Choroid plexus epithelial cell (primary cell): ENCODE measurements around the gene DDTL.
"Not testable (repeated sequence)": the region's sequence is repeated elsewhere in the genome, so short reads cannot be mapped to it uniquely, and the experiment has no call there.

Experiments used
- DNase-seq: peaks from one replicate; pipeline ENCODE4 v3.0.0-alpha.2; 2010; ENCODE audit warnings: low read depth
- H3K4me3 ChIP-seq: 2 replicates; pipeline ENCODE4 v1.5.1; 2011; ENCODE audit warnings: low read depth, mild to moderate bottlenecking, control low read depth, low read length, moderate library complexity
- TF ChIP-seq, protein P1 (sequence below): conservative IDR thresholded peaks from 2 replicates; pipeline ENCODE4 v1.5.1; 2011; ENCODE audit warnings: low read depth, mild to moderate bottlenecking, control low read depth, inconsistent platforms, low read length, moderate library complexity

Gene DDTL

DNA sequence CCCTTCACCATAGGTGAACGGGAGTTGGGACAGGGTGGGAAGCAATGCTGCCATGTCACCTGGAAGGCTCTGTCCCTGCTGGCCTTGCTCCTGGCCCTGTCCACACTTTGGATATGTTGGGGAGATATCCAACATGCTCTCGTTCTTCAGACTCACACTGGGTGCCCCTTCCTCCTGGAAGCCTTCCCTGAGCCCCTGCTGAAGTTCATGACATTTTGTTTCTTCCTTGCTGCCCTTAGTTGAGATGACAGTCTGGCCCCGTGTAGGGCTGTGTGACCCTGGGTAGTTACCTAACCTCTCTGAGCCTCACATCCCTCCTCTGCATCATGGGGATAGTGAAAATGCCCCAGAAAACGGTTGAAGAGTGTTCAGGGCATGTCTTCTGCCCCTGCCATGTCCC lies 13.2 kb upstream of the DDTL start:
- H3K4me3 ChIP-seq, DNase-seq: not testable (repeated sequence)

DNA sequence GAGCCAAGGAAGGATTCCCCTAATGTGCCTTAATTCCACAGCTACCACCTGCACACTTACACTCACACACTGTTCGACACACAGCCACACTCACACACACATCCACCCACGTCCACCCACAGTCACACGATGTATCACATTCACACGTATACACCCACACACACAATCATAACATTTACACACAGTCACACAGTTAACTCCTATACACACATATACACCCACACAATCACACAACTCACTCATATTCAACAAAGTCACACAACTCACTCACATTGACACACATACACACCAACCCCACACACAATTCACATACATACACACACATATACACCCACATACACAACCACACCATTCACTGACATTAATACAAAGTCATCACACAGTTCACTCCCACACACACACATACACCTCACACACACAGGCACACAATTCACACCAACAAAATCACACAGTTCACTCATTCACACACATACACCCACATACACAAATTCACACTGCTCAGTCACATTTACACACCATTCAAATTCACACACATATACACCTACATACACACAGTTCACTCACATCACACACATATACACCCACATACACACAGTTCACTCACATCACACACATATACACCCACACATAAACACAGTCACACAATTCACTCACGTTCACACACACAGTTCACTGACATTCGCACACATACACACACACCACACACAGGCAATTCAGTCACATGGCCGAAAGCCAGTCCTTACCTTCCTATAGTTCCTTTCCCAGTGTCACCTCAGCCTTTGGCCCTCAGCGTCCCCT lies 12.3 kb upstream of the DDTL start:
- not testable (repeated sequence) for H3K4me3 ChIP-seq, DNase-seq

DNA sequence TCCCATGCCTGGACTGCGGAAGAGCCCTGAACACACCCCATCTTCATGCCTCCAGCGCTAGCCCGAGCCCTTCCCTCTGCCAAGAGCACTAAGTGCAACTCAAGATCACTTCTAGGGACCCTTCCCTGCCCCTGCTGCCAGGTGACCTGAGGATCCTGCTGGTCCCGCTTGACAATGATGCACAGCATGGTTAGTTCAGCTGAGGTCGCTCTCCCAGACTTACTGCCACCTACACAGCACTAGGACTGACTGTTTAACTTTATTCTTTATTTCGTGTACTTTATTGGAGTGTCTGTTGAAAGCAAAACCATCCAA lies 11.7 kb upstream of the DDTL start:
- H3K4me3 ChIP-seq, DNase-seq: not testable (repeated sequence)

DNA sequence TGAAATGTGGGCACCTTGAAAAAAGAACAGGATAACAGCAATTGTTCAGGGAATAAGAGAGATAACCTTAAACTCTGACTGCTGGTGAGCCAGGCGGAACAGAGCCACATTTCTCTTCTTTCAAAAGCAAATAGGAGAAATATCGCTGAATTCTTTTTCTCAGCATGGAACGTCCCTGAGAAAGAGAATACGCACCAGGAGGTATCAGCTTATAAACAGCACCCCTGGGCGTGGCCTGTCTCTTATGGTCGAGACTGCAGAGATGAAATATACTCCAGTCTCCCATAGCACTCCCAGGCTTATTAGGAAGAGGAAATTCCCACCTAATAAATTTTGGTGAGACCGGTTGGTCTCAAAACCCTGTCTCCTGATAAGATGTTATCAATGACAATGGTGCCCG lies 10.8 kb upstream of the DDTL start:
- not testable (repeated sequence) for H3K4me3 ChIP-seq, DNase-seq

DNA sequence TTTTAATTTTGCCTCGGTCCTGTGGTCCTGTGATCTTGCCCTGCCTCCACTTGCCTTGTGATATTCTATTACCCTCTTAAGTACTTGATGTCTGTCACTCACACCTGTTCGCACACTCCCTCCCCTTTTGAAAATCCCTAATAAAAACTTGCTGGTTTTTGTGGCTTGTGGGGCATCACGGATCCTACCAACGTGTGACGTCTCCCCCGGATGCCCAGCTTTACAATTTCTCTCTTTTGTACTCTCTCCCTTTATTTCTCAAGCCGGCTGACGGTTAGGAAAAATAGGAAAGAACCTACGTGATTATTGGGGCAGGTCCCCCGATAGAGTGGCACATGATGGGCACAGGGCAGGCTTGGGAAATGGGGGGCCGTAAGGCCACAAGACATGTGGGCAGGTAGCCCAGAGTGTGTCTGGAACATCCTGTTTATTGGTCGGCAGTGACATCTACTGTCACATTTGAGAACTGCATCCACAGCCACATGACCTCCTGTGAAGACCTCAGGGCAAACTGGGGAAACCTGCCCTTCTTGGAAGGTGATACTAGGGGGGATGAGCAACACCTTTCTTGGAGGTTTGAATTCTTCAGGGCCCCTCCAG lies 10.3 kb upstream of the DDTL start:
- TF ChIP-seq, protein P1, sequence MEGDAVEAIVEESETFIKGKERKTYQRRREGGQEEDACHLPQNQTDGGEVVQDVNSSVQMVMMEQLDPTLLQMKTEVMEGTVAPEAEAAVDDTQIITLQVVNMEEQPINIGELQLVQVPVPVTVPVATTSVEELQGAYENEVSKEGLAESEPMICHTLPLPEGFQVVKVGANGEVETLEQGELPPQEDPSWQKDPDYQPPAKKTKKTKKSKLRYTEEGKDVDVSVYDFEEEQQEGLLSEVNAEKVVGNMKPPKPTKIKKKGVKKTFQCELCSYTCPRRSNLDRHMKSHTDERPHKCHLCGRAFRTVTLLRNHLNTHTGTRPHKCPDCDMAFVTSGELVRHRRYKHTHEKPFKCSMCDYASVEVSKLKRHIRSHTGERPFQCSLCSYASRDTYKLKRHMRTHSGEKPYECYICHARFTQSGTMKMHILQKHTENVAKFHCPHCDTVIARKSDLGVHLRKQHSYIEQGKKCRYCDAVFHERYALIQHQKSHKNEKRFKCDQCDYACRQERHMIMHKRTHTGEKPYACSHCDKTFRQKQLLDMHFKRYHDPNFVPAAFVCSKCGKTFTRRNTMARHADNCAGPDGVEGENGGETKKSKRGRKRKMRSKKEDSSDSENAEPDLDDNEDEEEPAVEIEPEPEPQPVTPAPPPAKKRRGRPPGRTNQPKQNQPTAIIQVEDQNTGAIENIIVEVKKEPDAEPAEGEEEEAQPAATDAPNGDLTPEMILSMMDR, result peak; percentile 82
- H3K4me3 ChIP-seq, result not testable (repeated sequence)

DNA sequence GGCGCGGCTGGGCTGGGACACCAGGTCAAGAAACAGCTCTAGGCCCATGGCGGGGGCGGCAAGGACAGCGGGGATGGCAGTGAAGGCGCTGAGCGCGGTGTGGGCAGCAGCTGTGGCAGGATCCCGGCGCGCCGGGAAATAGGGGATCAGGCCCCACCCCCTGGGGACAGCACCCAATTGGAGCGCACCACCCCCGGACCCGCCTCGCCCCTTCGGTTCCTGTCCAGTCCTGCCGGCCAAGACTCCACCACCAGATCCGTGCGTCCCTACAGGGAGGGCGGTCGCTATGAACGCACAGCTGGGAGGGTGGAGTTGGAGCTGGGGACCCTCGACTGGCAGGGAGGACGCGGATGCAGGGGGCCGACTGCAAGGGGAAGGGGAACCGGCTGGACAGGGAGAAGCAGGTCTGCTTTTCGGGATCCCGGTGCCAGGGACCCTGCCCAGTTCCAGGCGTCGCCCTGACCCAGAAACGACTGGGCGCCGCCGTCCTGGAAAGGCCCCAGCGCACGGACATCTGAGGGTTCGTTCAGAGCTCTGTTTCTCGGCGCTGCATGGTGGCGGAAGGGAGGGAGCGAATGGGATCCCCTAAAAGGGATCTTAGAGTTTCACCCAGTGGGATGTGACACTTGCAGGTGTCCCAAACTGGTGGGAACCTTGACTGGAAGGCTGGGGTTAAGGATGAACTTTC lies 5.5 kb upstream of the DDTL start, which contains the start of gene GSTT2B:
TSS of gene GSTT2B (minus strand) at position 112 of the 688 bp plus-strand sequence. CDS start at position 48, 64 bp downstream.
- not testable (repeated sequence) for DNase-seq
- H3K4me3 ChIP-seq, result peak within 1 kb of the TSS; percentile 30

More for the DNA sequence above, 10.3 kb upstream of the DDTL start:
- DNase-seq, result peak; percentile 79

DNA sequence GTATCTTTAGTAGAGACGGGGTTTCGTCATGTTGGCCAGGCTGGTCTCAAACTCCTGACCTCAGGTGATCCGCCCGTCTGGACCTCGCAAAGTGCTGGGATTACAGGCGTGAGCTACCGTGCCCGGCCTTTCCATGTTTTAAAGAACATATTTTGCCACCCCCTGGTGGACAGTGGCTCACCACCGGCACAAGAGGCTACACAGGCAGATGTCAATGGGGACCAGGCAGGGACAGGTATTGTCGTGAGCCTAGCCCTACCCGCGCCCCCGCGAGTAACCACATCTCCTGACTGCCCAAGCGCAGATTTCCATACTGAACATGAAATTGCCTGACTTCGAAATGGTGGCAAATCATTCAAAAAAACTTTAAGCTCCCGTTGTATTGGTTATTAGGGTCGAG lies 594 bp upstream of the DDTL start:
- DNase-seq, H3K4me3 ChIP-seq: not testable (repeated sequence)

DNA sequence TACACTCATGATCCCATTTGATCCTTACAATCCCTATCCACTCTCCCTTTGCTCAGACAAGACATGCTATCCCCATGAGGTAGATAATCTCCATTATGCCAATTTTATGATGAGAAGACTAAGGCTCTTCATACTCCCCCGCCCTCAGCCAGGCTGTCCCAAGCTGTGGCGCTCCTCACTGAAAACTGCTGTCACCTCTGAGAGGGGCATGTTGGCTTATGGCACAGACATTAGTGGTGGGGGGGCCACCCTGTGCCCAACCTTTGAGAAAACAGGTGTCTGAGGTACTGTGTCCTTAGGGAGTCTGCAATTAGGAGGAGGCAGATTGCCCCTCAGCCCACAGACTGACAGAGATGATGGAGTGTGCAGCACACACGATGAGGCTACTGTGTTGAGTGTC lies 2.4 kb downstream of the DDTL start:
- TF ChIP-seq, protein P1, result no peak
- no peak overlapping the region for H3K4me3 ChIP-seq
- no peak for DNase-seq

DNA sequence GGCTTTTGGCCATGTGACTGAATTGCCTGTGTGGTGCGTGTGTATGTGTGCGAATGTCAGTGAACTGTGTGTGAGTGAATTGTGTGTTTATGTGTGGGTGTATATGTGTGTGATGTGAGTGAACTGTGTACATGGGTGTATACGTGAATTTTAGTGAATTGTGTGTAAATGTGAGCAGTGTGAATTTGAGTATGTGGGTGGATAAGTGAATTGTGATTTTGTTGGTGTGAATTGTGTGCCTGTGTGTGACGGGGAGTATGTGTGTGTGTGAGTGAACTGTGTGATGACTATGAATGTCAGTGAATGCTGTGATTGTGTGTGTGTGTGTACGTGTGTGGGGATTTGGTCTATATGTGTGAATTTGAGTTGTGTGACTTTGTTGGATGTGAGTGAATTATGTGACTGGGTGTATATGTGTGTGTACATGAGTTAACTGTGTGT lies 3.5 kb downstream of the DDTL start:
- TF ChIP-seq, protein P1, result no peak
- no peak for DNase-seq
- H3K4me3 ChIP-seq, result no peak overlapping the region

DNA sequence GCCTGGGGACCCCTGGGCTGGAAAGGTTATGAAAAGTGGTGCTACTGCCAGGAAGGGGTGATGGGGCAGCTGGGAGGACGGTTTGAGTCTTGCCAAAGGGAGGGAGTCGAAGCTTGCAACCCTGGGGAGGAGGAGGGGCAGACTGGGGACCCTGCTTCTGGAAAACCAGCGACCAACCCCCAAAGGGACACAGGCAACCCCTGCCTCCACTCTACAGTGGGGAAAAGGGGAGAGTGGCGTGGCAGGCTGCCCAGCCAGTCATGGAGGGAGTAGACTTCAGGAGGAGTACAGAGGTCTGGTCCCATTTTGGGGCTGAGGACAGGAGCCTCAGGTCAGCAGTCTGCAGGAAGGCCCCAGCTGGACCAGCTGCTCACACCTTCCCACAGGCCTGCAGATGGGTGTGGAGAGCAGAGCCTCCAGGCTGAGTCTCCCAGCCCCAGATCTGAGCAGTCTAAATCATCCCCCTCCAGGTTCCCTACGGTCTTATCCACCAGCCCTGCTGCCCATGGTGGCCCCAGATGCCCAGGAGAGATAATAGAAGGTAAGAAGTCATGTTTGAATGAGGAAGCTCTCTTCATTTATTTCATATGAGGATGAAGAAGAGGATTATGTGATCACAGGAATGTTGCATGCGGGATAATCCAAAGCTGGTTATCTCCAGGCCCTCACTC lies 4.3 kb downstream of the DDTL start:
- TF ChIP-seq, protein P1, result no peak
- DNase-seq, result no peak

DNA sequence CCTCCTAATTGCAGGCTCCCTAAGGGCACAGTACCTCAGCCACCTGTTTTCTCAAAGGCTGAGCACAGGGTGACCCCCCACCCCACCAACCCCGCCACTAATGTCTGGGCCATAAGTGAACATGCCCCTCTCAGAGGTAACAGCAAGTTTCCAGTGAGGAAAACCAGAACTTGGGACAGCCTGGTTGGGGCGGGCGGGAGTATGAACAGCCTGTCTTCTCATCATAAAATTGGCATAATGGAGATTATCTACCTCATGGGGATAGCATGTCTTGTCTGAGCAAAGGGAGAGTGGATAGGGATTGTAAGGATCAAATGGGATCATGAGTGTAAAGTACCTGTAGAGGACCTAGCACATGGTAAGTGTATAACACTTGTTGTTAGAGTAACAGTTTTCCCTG lies 5.2 kb downstream of the DDTL start:
- DNase-seq, H3K4me3 ChIP-seq: not testable (repeated sequence)

More for the DNA sequence above, 4.3 kb downstream of the DDTL start:
- H3K4me3 ChIP-seq, result no peak overlapping the region

DNA sequence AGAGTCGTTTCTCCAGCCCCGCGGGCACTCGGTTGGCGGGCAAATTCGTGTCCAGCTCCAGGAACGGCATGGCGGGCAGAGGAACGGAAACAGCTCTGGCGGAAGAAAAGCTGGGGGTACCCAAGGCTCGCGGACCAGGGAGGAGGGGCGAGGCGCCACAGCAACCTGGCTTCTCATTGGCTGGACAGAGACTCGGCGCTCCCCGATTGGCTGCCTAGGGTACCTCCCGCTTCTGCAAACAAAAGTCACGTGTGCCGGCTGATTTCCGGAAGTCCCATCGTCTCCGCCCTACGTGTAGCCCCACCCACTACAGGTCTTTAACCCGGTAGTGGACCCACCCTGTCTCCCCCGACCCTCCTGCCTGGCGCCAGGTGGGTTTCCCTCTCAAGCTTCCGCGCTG lies 7.7 kb downstream of the DDTL start, which contains the start of gene DDT:
TSS of gene DDT (minus strand) at position 97 of the 400 bp plus-strand sequence. CDS start at position 70, 27 bp downstream.
- not testable (repeated sequence) for H3K4me3 ChIP-seq, DNase-seq

DNA sequence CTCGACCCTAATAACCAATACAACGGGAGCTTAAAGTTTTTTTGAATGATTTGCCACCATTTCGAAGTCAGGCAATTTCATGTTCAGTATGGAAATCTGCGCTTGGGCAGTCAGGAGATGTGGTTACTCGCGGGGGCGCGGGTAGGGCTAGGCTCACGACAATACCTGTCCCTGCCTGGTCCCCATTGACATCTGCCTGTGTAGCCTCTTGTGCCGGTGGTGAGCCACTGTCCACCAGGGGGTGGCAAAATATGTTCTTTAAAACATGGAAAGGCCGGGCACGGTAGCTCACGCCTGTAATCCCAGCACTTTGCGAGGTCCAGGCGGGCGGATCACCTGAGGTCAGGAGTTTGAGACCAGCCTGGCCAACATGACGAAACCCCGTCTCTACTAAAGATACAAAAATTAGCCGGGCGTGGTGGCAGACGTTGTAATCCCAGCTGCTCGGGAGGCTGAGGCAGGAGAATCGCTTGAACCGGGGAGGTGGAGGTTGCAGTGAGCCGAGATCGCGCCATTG lies 8.2 kb downstream of the DDTL start:
- H3K4me3 ChIP-seq, DNase-seq: not testable (repeated sequence)
